ENCODE data around the gene SDC4. TPM values are rescaled to one million over a fixed set of nuclear protein-coding genes. Genes with fewer than 3 reads are reported as not detected.

The SDC4 gene
- total and polyA plus RNA-seq, 7 donors, result 32.2 to 323 (median 95.2) TPM

DNA sequence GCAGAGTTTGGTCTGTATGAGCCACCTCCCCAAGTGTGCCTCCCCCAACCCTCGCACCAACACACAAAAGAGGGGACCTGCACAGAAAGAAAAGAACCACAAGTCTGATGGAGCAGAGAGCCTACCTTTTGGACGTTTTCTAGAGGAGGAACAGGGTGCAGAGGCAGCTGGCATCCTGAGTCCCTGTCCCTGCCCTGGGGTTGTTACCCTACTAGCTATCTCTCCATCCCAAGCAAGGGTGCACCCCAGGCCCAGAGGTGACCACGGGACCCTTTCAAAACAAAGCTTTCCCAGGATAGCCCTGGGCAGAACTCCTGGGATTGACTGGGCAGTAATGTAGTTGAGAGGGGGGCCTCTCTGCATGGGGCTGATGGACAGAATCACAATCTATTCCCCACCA is 30.4 kb downstream of the SDC4 start:
- WGBS, 3 donors, result 59 to 71% (median 67%) methylated on average over 2 to 3 of the region's 3 CpGs
- DNase-seq (peak in 1 of 2 donors; percentile 15), ATAC-seq (no peak)
- intact Hi-C loops (cut with DNase I), result loop anchor here in 1 of 2 donors (2.0 kb wide), 3 partner anchors 57 to 453 kb away; no protein-coding TSS in a partner anchor
- H3K9me3 ChIP-seq, result no peaks in the 10 kb centered on the region
- no peak overlapping the region for H3K27ac ChIP-seq
- H3K27me3 ChIP-seq (ENCODE audit: insufficient read depth in 3 of 3, low read length in 2 of 3), result peaks cover 0 to 34% (median 8%) of the 10 kb centered on the region in 3 donors
- no peaks in the 10 kb centered on the region for H3K4me1 ChIP-seq
- no peak for TF ChIP-seq CTCF (IDR thresholded peaks at IDR 0.05)
- H3K4me3 ChIP-seq, result no peak overlapping the region
- H3K36me3 ChIP-seq (ENCODE audit: insufficient read depth in 1 of 2, low read depth in 1 of 2), result no peaks in the 10 kb centered on the region

DNA sequence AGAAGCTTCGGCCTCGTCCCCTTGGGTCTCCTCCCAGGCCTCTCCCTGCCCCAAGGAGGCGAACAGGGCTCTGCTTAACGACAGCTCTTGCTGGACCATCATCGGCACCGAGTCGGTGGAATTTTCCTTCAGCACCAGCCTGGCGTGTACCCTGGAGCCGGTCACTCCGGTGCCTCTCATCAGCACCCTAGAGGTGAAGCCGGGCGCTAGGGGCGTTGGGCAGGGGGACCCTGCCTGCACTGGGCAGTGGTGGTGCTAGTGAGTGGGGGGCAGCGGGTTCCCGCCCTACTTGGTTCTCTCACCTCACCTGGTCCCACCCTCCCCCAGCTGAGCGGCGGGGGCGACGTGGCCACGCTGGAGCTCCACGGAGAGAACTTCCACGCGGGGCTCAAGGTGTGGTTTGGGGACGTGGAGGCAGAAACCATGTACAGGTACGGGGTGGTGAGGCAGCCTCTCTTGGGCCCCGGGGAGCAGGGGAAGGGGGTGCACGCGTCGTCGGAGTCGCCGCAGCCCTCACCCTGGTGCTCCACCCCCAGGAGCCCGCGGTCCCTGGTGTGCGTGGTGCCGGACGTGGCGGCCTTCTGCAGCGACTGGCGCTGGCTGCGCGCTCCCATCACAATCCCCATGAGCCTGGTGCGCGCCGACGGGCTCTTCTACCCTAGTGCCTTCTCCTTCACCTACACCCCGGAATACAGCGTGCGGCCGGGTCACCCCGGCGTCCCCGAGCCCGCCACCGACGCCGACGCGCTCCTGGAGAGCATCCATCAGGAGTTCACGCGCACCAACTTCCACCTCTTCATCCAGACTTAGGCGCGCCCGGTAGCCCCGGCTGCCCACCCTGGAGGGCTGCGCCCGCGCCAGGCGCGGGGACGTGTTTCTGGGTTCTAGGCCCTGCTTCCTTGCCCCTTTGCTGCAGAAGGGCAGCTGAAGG is 31.8 kb downstream of the SDC4 start:
- no peaks in the 10 kb centered on the region for H3K9me3 ChIP-seq
- peaks cover 0 to 43% (median 11%) of the 10 kb centered on the region in 3 donors for H3K27me3 ChIP-seq (ENCODE audit: insufficient read depth in 3 of 3, low read length in 2 of 3)
- H3K4me1 ChIP-seq, result no peaks in the 10 kb centered on the region
- DNase-seq, result peak in 1 of 2 donors; percentile 41
- intact Hi-C loops (cut with DNase I), result no loop called here
- H3K4me3 ChIP-seq, result no peak overlapping the region
- WGBS, 3 donors, result 18 to 26% (median 22%) methylated on average over 68 to 71 of the region's 71 CpGs
- H3K27ac ChIP-seq, result no peak overlapping the region
- ATAC-seq, result no peak
- no peak for TF ChIP-seq CTCF (IDR thresholded peaks at IDR 0.05)
- no peaks in the 10 kb centered on the region for H3K36me3 ChIP-seq (ENCODE audit: insufficient read depth in 1 of 2, low read depth in 1 of 2)

DNA sequence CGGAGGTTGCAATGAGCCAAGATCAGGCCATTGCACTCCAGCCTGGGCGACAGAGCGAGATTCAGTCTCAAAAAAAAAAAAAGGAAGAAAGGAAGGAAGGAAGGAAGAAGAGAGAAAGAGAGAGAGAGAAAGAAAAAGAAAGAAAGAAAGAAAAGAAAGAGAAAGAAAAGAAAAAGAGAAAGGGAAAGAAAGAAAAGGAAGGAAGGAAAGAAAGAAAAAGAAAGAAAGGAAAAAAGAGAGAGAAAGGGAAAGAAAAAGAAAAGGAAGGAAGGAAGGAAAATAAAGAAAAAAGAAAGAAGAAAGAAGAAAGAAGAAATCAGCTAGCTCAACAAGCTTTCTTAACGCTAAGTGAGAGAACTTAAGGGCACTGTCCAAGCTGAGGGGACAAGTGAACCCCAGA is 32.6 kb downstream of the SDC4 start:
- TF ChIP-seq CTCF (IDR thresholded peaks at IDR 0.05), result no peak
- H3K4me3 ChIP-seq, result no peak overlapping the region
- ATAC-seq (no peak), DNase-seq (no peak)
- peaks cover 0 to 49% (median 11%) of the 10 kb centered on the region in 3 donors for H3K27me3 ChIP-seq (ENCODE audit: insufficient read depth in 3 of 3, low read length in 2 of 3)
- intact Hi-C loops (cut with DNase I), result no loop called here
- no peaks in the 10 kb centered on the region for H3K36me3 ChIP-seq (ENCODE audit: insufficient read depth in 1 of 2, low read depth in 1 of 2)
- WGBS, 3 donors, result 86 to 91% (median 88%) methylated on average over 4 of the region's 4 CpGs
- no peak overlapping the region for H3K27ac ChIP-seq
- no peaks in the 10 kb centered on the region for H3K9me3 ChIP-seq
- no peaks in the 10 kb centered on the region for H3K4me1 ChIP-seq

DNA sequence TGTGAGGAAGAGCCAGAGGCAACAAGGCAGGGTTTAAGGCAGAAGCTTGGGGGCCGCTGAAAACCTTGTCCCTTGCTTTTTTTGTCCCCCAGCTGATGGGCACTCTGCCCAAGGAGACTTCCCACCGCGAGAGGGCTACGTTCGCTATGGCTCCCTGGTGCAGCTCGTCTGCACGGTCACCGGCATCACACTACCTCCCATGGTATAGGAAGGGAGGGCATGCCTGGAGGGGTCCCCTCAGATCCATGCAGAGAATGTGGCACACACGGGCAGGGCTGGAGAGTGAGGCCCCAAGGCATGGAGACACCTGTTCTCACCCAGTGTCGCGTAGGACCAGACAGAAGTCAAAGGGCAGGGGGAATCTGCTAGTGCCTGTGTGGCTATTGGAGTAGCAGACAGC is 34.3 kb downstream of the SDC4 start:
- WGBS, 3 donors, result 61 to 78% (median 75%) methylated on average over 11 of the region's 11 CpGs
- Histone ChIP-seq H3K4me1 (no peaks in the 10 kb centered on the region), H3K27ac (no peak overlapping the region), H3K36me3 (ENCODE audit: insufficient read depth in 1 of 2, low read depth in 1 of 2) (no peaks in the 10 kb centered on the region), H3K9me3 (no peaks in the 10 kb centered on the region), H3K4me3 (no peak overlapping the region), H3K27me3 (ENCODE audit: insufficient read depth in 3 of 3, low read length in 2 of 3) (peaks cover 0 to 49% (median 11%) of the 10 kb centered on the region in 3 donors)
- intact Hi-C loops (cut with DNase I), result no loop called here
- ATAC-seq (no peak), DNase-seq (peak in 1 of 2 donors; percentile 24)
- TF ChIP-seq CTCF (IDR thresholded peaks at IDR 0.05), result no peak
